Inferior parietal cortex (tissue), 1 donor: ENCODE measurements around the gene SYT14.
"Not testable (repeated sequence)": the region's sequence is repeated elsewhere in the genome, so short reads cannot be mapped to it uniquely, and the experiment has no call there.

Experiments used
- DNase-seq: peaks from one replicate; pipeline ENCODE4 v3.0.0-alpha.2; 2016; ENCODE audit errors: extremely low spot score

SYT14 gene

DNA sequence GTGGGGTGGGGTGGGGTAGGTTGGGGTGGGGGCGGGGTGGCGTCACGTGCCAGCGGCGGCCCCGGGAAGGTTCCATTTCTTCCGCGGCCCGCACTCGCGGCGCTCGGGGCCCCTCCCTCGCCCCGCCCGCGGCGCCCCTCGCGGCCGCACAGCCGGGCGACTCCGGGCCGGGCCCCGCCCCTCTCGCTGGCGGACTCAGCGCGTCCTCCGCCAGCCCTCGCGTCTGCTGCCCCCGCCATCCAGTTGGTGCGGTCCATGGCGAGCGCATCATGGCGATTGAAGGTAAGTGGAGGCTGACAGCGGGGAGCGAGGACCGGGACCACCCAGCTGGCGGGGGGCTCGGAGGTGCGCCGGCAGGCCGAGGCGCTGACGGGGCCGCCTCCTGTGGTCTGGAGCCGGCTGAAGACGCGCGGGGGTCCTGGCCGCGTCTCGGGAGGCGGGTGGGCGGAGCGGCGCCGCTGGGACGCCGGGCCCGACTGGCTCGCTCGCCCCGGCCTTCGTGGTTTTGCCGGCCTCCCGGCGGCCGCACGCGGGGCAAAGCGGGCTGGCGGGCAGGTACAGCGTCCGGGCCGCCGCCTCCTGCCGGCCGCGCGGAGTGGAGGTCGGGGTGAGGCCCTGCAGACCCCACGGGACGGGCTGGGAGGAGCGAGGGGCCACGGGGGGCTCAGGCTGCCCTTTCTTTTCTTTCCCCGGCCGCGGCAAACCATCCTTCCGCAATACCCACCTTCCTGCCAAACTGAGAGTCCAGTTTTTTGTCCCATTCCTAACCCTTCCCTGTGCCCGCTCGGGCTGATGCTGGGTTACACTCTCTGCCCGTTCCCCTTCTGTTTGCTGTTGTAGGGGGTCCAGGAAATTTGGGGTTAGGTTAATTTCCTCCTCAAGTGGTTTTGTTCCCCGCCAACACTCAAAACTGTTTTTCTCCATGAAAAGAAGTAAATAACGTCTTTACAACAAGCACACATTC, at the start of gene SYT14:
Gene SYT14 (plus strand): TSS at position 222 of the 964 bp plus-strand sequence. CDS start 48 bp downstream, at position 270.
- peak; percentile 42 for DNase-seq

DNA sequence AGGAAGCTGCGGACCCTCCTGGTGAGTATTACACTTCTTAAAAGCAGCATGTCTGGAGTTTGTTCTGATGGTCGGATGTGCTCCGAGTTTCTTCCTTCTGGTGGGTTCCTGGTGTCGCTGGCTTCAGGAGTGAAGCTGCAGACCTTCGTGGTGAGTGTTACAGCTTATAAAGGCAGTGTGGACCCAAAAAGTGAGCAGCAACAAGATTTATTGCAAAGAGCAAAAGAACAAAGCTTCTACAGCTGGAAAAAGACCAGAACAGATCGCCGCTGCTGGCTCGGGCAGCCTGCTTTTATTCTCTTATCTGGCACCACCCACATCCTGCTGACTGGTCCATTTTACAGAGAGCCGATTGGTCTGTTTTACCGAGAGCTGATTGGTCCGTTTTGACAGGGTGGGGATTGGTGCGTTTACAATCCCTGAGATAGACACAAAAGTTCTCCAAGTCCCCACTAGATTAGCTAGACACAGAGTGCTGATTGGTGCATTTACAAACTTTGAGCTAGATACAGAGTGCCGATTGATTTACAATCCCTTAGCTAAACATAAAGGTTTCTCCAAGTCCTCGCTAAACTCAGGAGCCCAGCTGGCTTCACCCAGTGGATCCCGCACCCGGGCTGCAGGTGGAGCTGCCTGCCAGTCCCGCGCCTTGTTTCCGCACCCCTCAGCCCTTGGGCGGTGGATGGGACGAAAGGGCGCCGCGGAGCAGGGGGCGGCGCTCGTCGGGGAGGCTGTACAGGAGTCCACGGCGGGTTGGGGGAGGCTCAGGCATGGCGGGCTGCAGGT, 49.5 kb upstream of the SYT14 start:
- not testable (repeated sequence) for DNase-seq

DNA sequence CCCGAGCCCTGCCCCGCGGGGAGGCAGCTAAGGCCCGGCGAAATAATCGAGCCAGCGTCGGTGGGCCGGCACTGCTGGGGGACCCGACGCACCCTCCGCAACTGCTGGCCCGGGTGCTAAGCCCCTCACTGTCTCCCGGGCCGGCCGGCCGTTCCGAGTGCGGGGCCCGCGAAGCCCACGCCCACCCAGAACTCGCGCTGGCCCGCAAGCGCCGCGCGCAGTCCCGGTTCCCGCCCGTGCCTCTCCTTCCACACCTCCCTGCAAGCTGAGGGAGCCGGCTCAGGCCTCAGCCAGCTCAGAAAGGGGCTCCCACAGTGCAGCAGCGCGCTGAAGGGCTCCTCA, 49.0 kb upstream of the SYT14 start:
- no peak for DNase-seq

DNA sequence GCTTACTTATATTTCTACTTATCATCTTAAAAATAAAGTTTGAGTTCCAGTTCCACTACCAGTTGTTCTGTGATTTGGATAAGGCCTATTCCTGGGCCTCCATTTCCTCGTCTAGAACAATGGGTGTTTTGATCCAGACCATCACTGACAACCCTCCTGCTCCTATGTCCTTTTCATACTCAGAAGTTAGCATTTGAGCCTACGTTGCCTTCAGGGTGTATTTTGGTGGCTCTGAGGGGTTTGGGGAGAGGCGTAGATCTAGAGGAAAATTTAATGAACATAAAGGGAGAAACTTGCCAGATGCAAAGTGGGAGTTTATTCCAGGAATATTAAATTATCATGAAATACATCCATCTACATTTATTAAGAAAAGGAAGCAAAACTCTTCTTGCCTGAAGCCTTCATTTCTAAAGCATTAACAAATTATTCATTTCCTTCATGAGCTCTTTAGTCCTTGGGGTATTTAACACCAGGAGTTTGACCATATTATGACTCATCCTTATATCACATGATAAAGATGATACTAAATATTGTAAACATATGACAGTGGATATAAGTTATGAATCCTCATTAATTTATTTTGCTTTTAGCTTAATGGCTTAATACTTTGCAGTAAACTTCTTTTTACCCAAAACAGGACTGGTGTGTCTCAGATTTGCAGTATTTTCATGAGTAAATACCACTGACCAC, 47.2 kb upstream of the SYT14 start:
- no peak for DNase-seq

DNA sequence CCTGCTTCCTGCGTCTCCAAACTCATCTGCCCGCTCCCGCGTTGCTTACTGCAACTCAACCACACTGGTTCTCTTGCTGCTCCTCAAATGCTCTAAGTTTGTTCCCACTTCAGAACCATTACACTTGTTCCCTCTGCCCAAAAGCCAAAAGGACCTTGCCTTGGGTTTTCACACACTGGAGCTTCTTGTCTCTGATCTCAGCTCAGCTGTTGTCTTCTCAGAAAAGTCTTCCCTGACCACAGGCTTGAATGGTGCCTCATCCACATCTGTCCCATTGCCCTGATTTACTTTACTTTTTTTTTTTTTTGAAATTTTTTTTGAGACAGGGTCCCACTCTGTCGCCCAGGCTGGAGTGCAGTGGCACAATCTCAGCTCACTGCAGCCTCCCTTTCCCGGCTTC, 44.3 kb upstream of the SYT14 start:
- no peak for DNase-seq

DNA sequence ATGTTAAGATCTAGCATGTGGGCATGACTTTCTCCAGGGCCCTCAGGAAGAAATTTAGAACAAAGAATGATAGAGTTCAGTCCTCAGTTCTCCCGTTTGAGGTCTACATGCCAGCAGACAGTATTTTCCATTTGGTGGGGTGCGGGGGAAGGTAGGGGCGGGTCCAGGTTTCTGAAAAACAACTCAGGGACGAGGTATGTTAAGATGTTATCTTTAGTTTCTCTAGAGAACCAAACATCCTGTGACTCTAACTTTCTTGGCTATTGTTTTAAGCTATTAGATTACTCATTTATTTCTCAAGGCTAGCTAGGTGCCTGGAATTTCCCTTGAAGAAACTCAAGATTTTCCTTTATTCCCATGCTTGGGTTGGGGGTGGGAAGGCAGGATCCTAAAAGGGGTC, 42.3 kb upstream of the SYT14 start:
- DNase-seq: no peak

DNA sequence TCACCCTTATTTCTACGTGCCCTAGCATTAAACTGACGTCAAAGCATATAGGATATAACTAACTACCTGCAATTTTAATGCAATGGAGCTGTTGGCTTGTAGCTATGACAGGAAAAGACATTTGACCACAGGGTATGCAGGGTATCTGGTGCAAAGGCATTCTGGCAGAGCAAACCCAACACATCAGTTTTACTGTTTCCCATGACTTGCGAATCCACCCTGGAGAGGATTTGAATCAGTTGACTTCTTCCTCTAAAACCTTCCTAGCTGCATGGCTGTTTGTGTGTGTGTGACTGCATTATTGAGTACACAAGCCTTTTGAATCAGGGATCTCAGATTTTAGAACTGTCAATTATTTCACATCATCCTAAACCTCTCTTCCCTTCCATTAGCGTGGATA, 41.7 kb upstream of the SYT14 start:
- no peak for DNase-seq

DNA sequence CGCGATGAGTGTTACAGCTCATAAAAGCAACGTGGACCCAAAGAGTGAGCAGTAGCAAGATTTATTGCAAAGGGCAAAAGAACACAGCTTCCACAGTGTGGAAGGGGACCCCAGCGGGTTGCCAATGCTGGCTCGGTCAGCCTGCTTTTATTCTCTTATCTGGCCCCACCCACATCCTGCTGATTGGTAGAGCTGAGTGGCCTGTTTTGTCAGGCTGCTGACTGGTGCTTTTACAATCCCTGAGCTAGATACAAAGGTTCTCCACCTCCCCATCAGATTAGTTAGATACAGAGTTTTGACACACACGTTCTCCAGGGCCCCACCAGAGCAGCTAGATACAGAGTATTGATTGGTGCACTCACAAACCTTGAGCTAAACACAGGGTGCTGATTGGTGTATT, 39.7 kb upstream of the SYT14 start:
- not testable (repeated sequence) for DNase-seq

DNA sequence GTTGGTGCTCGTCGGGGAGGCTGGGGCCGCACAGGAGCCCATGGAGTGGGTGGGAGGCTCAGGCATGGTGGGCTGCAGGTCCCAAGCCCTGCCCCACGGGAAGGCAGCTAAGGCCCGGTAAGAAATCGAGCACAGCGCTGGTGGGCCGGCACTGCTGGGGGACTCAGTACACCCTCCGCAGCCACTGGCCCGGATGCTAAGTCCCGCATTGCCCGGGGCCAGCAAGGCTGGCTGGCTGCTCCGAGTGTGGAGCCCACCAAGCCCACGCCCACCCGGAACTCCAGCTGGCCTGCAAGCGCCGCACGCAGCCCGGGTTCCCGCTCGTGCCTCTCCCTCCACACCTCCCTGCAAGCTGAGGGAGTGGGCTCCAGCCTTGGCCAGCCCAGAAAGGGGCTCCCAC, 39.2 kb upstream of the SYT14 start:
- DNase-seq: not testable (repeated sequence)

DNA sequence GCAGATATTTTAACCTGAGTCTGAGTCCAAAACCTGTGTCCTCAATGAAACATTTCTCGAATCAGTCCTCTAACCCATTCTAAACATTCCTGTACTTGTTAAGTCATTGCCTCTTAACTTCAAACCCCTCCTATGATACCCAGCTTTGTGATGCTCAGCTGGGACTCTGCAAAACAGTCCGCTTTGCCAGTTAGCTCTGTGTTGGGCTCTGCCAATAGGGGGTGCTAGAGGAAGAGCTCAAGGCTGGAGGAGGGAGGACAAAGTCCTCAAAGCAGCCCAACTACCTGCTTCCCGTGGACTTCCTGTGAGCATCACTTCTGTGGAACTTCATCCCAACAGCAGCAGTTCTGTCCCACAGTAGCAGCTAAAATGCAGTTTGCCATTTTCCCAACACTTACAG, 38.1 kb upstream of the SYT14 start:
- DNase-seq: no peak

DNA sequence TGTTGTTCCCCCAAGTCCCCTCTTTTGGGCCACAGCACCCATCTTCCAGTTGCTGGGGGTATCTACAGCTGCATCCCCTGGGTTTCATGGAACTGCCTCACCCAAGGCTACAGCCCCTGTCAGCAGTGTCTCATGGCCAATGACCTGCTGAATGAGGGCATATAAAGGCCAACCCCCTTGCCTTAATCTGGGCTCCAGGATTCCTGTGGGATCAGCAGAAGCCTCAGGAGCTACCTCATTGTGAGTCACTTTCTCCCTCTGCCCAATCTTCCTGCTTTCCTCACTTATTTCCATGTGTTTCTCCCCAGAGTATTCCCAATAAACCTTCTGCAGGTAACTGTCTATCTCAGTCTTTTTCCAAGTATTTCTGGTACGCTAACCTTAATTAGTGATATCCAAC, 37.3 kb upstream of the SYT14 start:
- DNase-seq: no peak

DNA sequence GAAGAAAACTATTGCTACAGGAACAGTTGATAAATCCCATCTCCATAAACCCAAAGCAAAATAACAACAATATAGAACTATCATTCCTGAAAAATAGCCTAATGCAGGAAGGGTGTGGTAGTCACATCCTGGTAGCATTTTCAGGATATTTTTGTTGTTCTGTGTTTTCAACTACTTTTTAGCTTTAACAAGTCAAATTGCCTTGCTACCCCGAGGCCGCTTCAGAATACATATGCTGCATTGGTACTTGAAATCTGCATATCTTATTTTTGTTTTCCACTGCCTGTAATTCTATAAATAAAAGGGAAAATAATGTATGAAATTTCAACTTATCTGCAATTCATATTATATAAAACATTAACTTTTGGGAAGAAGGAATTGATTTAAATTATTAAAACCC, 36.8 kb upstream of the SYT14 start:
- DNase-seq: no peak

DNA sequence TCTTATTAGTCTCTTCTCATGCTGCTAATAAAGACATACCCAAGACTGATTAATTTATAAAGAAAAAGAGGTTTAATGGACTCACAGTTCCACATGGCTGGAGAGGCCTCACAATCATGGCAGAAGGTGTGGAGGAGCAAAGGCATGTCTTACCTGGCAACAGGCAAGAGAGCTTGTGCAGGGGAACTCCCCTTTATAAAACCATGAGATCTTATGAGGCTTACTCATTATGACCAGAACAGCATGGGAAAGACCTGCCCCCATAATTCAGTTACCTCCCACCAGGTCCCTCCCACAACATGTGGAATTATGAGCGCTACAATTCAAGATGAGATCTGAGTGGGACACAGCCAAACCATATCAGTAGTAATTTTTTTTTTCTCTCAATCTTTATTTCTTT, 33.2 kb upstream of the SYT14 start:
- not testable (repeated sequence) for DNase-seq

DNA sequence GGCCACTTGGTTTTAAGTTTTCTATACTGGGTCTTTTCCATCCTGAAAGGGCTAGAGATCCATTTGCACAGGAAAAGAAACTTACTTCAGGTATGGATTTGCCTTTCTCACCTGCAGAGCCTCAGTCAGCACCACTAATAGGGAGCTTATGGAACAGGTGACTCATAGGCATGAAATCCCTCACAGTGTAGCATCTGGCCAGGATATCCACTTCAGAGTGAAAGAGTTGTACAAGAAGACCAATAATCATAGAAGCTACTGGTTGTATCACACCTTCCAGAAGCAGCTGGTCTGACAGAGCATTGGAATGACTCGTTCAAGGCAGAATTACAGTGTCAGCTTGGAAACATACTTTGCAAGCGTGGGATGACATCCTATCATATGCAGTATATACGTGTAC, 26.3 kb upstream of the SYT14 start:
- DNase-seq: no peak

DNA sequence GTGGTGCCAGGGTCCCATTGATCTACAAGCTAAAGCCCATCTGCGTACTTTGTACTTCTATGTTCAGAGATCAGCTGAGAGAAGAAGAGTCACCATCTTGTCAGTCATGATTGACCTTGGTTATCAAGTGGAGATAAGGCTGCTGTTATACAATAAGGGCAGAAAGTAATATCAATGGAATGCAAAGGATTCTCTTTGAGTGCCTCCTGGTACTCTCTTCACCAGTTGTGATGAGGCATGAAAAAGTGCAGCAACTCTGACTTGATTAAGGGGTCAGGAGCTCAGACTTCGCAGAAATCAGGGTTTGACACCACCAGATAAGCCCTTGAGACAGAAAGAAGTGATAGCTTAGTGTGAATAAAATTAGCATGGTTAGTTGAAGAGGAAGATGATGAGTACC, 25.7 kb upstream of the SYT14 start:
- DNase-seq: no peak

DNA sequence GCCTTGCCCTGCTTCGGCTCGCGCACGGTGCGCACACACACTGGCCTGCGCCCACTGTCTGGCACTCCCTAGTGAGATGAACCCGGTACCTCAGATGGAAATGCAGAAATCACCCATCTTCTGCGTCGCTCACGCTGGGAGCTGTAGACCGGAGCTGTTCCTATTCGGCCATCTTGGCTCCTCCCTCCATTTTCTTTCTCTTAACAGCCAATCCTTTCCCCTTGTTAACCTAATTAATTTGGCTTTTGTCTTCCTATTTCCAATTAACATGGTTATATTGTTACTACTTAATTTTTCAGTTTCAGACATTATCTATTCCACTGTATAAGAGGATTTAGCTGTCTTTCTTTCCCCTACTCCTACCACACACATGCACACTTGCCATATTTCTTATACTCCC, 18.4 kb upstream of the SYT14 start:
- not testable (repeated sequence) for DNase-seq

DNA sequence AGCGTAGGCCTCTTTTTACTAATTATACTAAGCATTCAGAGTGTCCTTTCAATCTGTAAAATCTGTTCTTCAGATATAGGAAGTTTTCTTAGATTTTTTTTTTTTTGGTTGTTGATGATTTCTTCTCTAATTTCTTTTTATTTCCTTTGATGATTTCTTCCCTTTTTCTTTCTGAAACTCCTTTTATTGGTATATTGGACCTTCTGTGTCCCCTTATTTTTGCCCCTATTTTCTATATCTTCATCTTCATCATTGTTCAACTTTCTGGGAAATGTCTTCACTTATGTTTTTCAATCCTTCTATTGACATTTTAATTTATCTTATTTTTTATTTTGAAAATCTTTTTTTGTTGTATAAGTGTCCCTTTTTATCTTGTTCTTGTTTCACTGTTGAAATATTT, 17.2 kb upstream of the SYT14 start:
- DNase-seq: no peak

DNA sequence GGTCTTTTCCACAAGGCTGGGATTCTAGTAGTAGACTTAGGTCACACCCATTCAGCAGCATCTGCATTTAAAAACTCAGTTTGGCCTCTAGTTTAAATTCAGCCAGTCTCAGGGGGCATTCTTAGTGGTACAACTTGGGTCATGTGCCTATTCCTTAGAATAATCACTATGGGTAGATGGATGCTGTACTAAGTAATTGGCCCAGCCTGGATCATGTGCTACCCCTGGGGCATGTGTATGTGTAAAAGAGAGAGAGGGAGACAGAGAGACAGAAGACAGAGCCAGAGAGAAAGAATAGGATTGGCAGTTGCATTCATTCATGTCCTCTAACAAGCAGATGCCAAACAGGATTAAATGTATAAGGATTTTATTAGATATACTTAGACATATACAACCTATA, 13.6 kb upstream of the SYT14 start:
- DNase-seq: no peak

DNA sequence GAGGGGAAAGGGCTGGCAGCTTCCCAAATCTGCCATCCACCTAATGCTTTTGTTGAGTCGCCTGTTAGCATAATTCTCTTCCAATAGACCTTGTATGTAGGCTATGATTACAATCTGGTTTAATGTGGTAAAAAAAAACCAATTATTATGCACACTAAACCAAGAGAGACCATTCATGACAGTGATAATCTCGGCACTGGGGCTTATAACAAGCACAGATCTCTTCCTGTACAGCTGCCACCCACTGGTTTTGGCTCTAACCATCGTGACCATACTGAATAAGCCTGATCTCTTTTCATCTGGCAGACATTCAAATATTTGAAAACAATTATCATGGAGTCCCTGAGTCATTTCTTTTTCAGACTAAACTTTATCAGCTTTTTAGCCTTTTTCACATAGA, 12.0 kb upstream of the SYT14 start:
- no peak for DNase-seq

DNA sequence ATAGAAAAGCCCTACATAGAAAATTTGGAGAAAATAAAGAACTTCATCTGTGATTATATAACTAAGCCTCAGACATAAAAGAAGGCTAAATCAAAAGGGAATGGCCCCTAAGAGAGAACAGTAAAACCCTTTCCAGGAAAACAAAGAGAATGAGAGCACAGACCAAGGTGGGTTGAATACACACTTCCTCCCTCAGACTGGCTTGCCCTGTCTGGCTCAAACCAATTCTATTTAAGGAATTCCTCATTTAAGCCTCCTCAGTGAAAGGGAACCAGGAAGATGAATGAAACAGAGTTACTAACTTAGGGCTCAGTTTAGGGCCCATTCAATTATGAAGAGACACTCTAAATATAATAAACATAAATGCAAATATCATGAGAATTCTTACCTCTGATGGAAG, 10.6 kb upstream of the SYT14 start:
- no peak for DNase-seq

DNA sequence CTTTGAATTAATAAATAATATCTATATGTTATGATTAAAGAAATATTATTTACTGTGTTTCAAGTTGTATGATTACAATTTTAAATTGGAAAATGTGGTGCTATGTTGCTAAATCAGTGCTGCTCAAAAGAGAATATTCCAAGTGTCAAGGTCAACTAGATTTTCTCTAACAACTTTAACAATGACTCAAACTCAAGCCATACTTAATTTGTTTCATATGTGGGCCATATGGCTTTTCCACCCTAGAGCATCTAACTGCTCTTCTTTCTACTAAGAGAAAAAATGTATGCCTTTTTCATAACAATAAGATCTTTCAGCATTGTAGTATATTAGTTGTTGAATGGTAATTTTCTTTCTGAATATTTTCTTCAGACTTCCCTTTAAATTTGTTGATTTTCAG, 8.3 kb upstream of the SYT14 start:
- DNase-seq: no peak

DNA sequence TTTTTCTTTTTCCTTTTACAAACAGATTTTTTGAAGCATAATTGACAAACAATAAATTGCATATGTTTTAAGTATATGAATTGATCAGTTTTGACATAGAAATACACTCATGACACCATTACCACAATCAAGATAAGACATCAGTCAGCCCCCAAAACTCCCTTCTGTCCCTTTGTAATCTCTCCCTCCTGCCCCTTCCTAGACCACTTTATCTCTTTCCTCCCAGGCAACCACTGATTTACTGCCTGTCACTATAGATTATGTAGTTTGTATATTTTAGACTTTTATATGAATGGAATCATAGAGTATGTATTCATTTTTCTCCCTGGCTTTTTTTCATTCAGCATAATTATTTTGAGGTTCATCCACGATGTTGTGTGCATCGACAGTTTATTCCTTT, 6.9 kb upstream of the SYT14 start:
- no peak for DNase-seq
